HepG2 (cell line): ENCODE measurements around the gene CACNG7. TPM values are rescaled to one million over a fixed set of nuclear protein-coding genes. Genes with fewer than 3 reads are reported as not detected.
A peak's percentile ranks its signal among the peaks of the same experiment; 100 is the strongest.

Experiments used
- DR1 ChIP-seq: sonication (generic); formaldehyde crosslinking; IDR thresholded peaks from 2 replicates; pipeline ENCODE4 v1.8.0; 2021; ENCODE audit warnings: mild to moderate bottlenecking, missing genetic modification reagents, inconsistent platforms
- HNRNPK ChIP-seq: fragments of 200-400 bp; formaldehyde crosslinking; IDR thresholded peaks from 2 replicates; pipeline ENCODE4 v1.6.1; 2018; ENCODE audit warnings: low read length, low read depth, moderate library complexity, mild to moderate bottlenecking; ENCODE audit not compliant: poor library complexity, severe bottlenecking
- HNRNPL ChIP-seq: fragments of 200-400 bp; formaldehyde crosslinking; IDR thresholded peaks from 2 replicates; pipeline ENCODE4 v1.6.1; 2017; ENCODE audit warnings: mild to moderate bottlenecking, low read depth, low read length
- IRF9 ChIP-seq: sonication (generic); formaldehyde crosslinking; IDR thresholded peaks from 2 replicates; pipeline ENCODE4 v1.8.0; 2022; ENCODE audit warnings: missing genetic modification reagents, mild to moderate bottlenecking, borderline replicate concordance
- KLF12 ChIP-seq: sonication (generic); formaldehyde crosslinking; IDR thresholded peaks from 2 replicates; pipeline ENCODE4 v1.4.0; 2020; ENCODE audit warnings: missing genetic modification reagents, borderline replicate concordance
- LBX2 ChIP-seq: sonication (generic); formaldehyde crosslinking; IDR thresholded peaks from 2 replicates; pipeline ENCODE4 v1.5.0; 2020; ENCODE audit warnings: missing genetic modification reagents, mild to moderate bottlenecking, borderline replicate concordance
- MBNL3 ChIP-seq: fragments of 250-450 bp; sonication (Bioruptor Pico); conservative IDR thresholded peaks from 2 replicates; pipeline ENCODE4 v1.8.0; 2022; ENCODE audit warnings: mild to moderate bottlenecking, inconsistent platforms
- MLLT10 ChIP-seq: sonication (generic); formaldehyde crosslinking; IDR thresholded peaks from 2 replicates; pipeline ENCODE4 v1.4.0; 2020; ENCODE audit warnings: missing genetic modification reagents
- MTERF4 ChIP-seq: sonication (generic); formaldehyde crosslinking; IDR thresholded peaks from 2 replicates; pipeline ENCODE4 v1.8.0; 2023; ENCODE audit warnings: mild to moderate bottlenecking, missing genetic modification reagents
- MXD1 ChIP-seq: sonication (generic); formaldehyde crosslinking; IDR thresholded peaks from 2 replicates; pipeline ENCODE4 v1.4.0; 2020; ENCODE audit warnings: mild to moderate bottlenecking, missing genetic modification reagents
- NBN ChIP-seq: fragments of 450-650 bp; conservative IDR thresholded peaks from 2 replicates; pipeline ENCODE4 v1.6.1; 2017
- NONO ChIP-seq, 2 experiments: fragments of 450-650 bp in 1 of 2; sonication (generic) in 1 of 2; formaldehyde crosslinking in 1 of 2; IDR thresholded peaks in 1 of 2; conservative IDR thresholded peaks in 1 of 2; 2 replicates each; pipeline versions ENCODE4 v1.6.1 to v1.8.0; 2017 to 2022; ENCODE audit warnings: mild to moderate bottlenecking in 1 of 2, missing genetic modification reagents in 1 of 2, moderate library complexity in 1 of 2
- PHF8 ChIP-seq: sonication (generic); formaldehyde crosslinking; IDR thresholded peaks from 2 replicates; pipeline ENCODE4 v1.5.0; 2020; ENCODE audit warnings: missing genetic modification reagents
- POLR2A ChIP-seq, 2 experiments: IDR thresholded peaks; 2 replicates each; pipeline ENCODE4 v1.6.1; 2011; ENCODE audit warnings: low read depth in 2 of 2, low read length in 2 of 2, mild to moderate bottlenecking in 1 of 2, moderate library complexity in 1 of 2; ENCODE audit not compliant: insufficient read depth in 1 of 2
- POLR2AphosphoS5 ChIP-seq: IDR thresholded peaks from 2 replicates; pipeline ENCODE4 v1.6.1; 2012; ENCODE audit warnings: low read depth, low read length
- RBM22 ChIP-seq: fragments of 200-400 bp; formaldehyde crosslinking; optimal IDR thresholded peaks from 2 replicates; pipeline ENCODE3; 2017; ENCODE audit warnings: mild to moderate bottlenecking, low read length, moderate library complexity
- SAP130 ChIP-seq: IDR thresholded peaks from 2 replicates; pipeline ENCODE4 v1.6.1; 2016; ENCODE audit warnings: low read depth
- SKIL ChIP-seq: sonication (generic); formaldehyde crosslinking; IDR thresholded peaks from 2 replicates; pipeline ENCODE4 v1.8.0; 2022; ENCODE audit warnings: missing genetic modification reagents, mild to moderate bottlenecking, moderate library complexity, borderline replicate concordance
- ZFP1 ChIP-seq: IDR thresholded peaks from 2 replicates; pipeline ENCODE4 v1.6.1; 2016
- ZFP41 ChIP-seq: sonication (generic); formaldehyde crosslinking; IDR thresholded peaks from 2 replicates; pipeline ENCODE4 v1.4.0; 2020; ENCODE audit warnings: mild to moderate bottlenecking, missing genetic modification reagents, borderline replicate concordance
- ZFY ChIP-seq: sonication (generic); formaldehyde crosslinking; IDR thresholded peaks from 2 replicates; pipeline ENCODE4 v1.4.0; 2020; ENCODE audit warnings: missing genetic modification reagents
- ZNF329 ChIP-seq: sonication (generic); formaldehyde crosslinking; IDR thresholded peaks from 2 replicates; pipeline ENCODE4 v1.9.0; 2021; ENCODE audit warnings: low read depth, mild to moderate bottlenecking, missing genetic modification reagents
- ZNF569 ChIP-seq: sonication (generic); formaldehyde crosslinking; IDR thresholded peaks from 2 replicates; pipeline ENCODE4 v1.5.0; 2020; ENCODE audit warnings: mild to moderate bottlenecking, missing genetic modification reagents, moderate library complexity, borderline replicate concordance
- ZNF607 ChIP-seq: sonication (generic); formaldehyde crosslinking; IDR thresholded peaks from 2 replicates; pipeline ENCODE4 v1.5.1; 2020; ENCODE audit warnings: missing genetic modification reagents, mild to moderate bottlenecking, borderline replicate concordance
- ZNF678 ChIP-seq: sonication (generic); formaldehyde crosslinking; IDR thresholded peaks from 2 replicates; pipeline ENCODE4 v1.4.0; 2020; ENCODE audit warnings: mild to moderate bottlenecking, missing genetic modification reagents
- polyA plus RNA-seq, 8 experiments: library from polyadenylated mRNA; depleted of rRNA in 3 of 8; stranded (reverse) in 7 of 8; unstranded in 1 of 8; fragments of >200 nt; fragmentation: Illumina TruSeq in 4 of 8; extraction: Trizol in 4 of 8; gene quantifications; 2 replicates each; pipeline versions ENCODE4 v1.2.1 to v1.2.3, GENCODE V29; 2011 to 2016; ENCODE audit warnings: low read depth in 4 of 8, missing spikeins in 1 of 8, mixed read lengths in 1 of 8; ENCODE audit not compliant: insufficient read depth in 1 of 8
- total RNA-seq, 5 experiments: library from RNA; depleted of rRNA; stranded (reverse); fragments of >200 nt; fragmentation: Illumina TruSeq; extraction: Trizol; gene quantifications; 2 replicates each; pipeline ENCODE4 v1.2.3, GENCODE V29; 2016; ENCODE audit warnings: low read depth in 1 of 5

Gene CACNG7
- total and polyA plus RNA-seq, 2 of the 13 experiments (the other 11 are each of a cell fraction or from before 2014, with no cell fraction given), result not detected

GRCh38 chr19:53865918-53866864, 42.9 kb upstream of the CACNG7 start (continued):
- peak; percentile 39; the same call in 1 of the 2 replicates for TF ChIP-seq SKIL
- peak; percentile 1; the same call in 1 of the 2 replicates for TF ChIP-seq KLF12 (CRISPR knock-in tag)
- TF ChIP-seq NBN, result no peak
- TF ChIP-seq HNRNPK, result peak; percentile 75
- TF ChIP-seq DR1, result peak; percentile 58
- TF ChIP-seq ZFY, result peak; percentile 76
- peak; percentile 77 for TF ChIP-seq PHF8 (CRISPR knock-in tag)
- TF ChIP-seq MTERF4 (CRISPR knock-in tag), result no peak
- TF ChIP-seq MBNL3 (CRISPR knock-in tag), result no peak
- peak; percentile 61; the same call in 1 of the 2 replicates for TF ChIP-seq ZNF678 (CRISPR knock-in tag)
- no peak for TF ChIP-seq NONO (IDR thresholded peaks at IDR 0.05)
- peak; percentile 68; the same call in 1 of the 2 replicates for TF ChIP-seq NONO (CRISPR knock-in tag; conservative IDR thresholded peaks at IDR 0.05)
- peak; percentile 70 to 90 for TF ChIP-seq POLR2A (IDR thresholded peaks at IDR 0.05; ENCODE audit: insufficient read depth in 1 of 2, low read depth in 2 of 2, low read length in 2 of 2)
- no peak for TF ChIP-seq ZFP41 (CRISPR knock-in tag)
- TF ChIP-seq ZNF607, result no peak
- peak; percentile 52; the same call in 1 of the 2 replicates for TF ChIP-seq ZNF569 (CRISPR knock-in tag)
- TF ChIP-seq MLLT10 (CRISPR knock-in tag), result no peak
- TF ChIP-seq MXD1 (CRISPR knock-in tag), result peak; percentile 54; the same call in 1 of the 2 replicates
- peak; percentile 75 for TF ChIP-seq POLR2AphosphoS5
- no peak for TF ChIP-seq ZFP1
- 0 out of 2 replicates have a peak, but pooled peaks have one; percentile 25 for TF ChIP-seq ZNF329 (CRISPR knock-in tag)
- TF ChIP-seq SAP130 (CRISPR knock-in tag), result peak; percentile 75
- peak; percentile 93; the same call in 1 of the 2 replicates for TF ChIP-seq IRF9
- TF ChIP-seq HNRNPL, result 0 out of 2 replicates have a peak, but pooled peaks have one; percentile 38
- peak; percentile 24 for TF ChIP-seq RBM22
- peak; percentile 56; the same call in 1 of the 2 replicates for TF ChIP-seq LBX2 (CRISPR knock-in tag)
